GM12873 (cell line): ENCODE results near the gene POLR3E.

Experiments used
- TF ChIP-seq, protein P1 (sequence below): IDR thresholded peaks from 2 replicates; pipeline ENCODE4 v1.5.1; 2012; ENCODE audit warnings: low read depth, mild to moderate bottlenecking, moderate library complexity, low read length, control low read depth; ENCODE audit not compliant: insufficient read depth; ENCODE audit errors: missing control alignments

Gene POLR3E

DNA sequence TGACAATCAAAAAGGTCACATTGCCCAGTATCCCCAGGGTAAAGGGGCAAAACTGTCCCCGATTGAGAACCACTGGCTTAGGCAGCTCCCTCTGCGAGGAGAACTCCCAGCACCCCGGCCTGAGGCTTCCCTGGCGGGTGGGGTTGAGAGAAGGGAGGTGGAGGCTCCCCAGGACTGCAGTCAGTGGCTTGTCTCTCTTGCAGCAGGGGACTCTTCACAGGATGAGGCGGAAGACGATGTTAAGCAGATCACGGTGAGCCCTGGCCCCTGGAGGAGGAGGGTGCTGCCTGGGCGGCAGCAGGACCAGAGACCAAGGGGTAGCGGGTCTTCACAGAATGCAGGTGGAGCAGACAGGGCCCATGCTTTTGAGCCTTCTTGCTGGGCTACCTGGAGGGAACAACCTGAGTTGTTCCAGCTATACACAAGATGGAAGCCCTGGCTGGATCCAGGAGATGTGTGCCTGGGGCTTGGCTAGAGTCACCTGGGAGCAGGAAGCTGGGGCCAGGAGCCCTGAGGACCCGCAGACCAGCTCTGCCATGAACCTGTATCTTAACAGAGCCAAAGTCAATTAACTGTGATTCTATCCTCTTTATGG is 16.8 kb downstream of the POLR3E start:
- TF ChIP-seq, protein P1, sequence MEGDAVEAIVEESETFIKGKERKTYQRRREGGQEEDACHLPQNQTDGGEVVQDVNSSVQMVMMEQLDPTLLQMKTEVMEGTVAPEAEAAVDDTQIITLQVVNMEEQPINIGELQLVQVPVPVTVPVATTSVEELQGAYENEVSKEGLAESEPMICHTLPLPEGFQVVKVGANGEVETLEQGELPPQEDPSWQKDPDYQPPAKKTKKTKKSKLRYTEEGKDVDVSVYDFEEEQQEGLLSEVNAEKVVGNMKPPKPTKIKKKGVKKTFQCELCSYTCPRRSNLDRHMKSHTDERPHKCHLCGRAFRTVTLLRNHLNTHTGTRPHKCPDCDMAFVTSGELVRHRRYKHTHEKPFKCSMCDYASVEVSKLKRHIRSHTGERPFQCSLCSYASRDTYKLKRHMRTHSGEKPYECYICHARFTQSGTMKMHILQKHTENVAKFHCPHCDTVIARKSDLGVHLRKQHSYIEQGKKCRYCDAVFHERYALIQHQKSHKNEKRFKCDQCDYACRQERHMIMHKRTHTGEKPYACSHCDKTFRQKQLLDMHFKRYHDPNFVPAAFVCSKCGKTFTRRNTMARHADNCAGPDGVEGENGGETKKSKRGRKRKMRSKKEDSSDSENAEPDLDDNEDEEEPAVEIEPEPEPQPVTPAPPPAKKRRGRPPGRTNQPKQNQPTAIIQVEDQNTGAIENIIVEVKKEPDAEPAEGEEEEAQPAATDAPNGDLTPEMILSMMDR = no peak

DNA sequence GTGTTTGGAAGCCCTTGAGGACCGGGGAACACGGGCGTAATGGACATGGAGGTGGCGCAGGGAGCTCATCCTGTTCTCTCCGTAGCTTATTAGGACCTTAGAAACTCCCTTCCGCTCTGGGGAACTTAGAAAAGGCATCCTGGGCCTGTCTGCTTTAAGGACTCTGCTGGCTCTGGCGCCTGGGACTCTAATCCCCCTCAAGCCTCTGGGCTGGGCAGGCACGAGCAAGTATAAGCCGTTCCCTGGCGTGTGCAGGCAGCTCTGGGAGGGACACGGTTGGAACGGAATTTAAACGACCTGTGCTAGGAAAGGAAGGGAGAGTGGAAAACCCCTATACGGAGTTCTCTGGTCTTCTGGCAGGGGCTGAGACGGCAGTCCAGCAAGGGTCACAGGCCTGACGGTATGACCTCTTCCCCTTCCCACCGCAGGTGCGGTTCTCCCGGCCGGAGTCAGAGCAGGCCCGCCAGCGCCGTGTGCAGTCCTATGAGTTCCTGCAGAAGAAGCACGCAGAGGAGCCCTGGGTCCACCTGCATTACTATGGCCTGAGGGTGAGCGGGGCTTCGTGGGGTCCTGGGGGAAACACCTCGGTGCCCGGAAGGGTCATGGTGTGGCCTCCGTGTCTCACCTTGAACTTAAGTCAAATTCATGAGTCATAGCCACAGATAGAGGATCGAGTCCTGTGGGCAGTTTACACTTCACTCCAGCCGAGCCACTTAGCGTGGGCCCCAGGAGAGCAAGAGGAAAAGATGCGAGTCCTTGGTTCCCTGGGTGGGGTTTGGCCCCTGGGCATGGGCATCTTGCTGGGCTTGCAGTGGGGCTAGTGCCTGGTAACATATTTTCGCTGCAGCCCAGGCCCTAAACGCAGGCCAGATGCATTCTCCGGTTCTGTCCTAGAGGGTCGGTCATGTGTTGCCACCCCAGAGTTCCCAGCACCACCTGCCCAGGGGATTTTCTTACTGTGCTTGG is 17.7 kb downstream of the POLR3E start:
- TF ChIP-seq, protein P1 = no peak

DNA sequence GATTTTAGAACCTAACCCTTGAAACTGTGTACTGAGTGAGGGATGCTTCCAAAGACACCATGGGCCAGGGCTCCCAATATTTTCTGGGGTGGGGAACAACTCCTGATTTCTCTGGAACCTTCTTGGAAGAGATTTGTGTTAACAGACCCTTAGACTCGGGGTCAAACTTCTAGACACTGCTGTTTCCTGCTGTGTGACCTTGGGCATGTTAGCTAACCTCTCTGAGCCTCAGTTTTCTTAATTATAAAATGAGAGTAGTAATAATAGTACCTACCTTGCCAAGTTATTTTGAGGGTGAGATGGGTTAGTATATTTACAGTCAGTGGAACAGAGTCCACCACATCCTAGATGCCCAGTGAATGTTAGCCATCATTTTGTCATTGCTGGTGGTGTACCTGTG is 18.8 kb downstream of the POLR3E start:
- TF ChIP-seq, protein P1 = no peak

DNA sequence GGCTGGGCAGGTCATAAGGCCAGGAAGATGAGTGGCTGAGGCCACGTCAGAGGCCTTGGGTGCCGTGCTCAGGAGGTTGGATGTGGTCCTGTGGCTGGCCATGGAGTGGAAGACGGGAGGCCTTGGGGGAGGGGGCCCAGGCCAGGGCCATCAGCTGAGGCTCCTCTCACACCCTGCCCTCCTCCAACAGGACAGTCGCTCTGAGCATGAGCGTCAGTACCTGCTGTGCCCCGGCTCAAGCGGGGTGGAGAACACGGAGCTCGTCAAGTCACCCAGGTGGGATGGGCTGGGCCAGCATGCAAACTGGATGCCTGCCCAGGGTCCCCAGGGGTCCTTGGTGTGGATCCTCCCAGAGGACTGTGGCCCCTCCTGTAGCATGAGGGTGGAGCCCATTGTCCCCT is 19.2 kb downstream of the POLR3E start:
- TF ChIP-seq, protein P1 = no peak

DNA sequence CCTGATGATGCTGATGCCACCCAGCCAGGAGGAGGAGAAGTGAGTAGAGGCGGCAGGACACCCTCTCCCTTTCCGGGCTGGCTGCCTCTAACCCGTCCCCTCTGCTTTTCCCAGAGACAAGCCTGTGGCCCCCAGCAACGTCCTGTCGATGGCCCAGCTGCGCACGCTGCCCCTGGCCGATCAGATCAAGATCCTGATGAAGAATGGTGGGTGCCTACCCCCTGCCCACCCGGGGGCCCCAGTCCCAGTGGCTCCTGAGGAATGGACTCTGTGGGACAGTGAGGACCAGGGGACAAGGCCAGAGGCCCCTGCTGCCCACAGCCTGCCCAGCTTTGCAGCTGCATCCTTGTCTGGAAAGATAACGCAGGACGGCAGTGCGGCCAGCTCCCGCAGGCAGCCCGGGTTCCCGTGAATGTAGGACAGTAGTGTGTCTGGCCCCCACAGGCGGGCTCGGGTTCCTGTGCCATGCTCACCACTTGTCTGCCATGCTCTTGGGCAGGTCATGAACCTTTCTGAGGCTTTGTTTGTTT is 19.9 kb downstream of the POLR3E start:
- TF ChIP-seq, protein P1 = no peak

DNA sequence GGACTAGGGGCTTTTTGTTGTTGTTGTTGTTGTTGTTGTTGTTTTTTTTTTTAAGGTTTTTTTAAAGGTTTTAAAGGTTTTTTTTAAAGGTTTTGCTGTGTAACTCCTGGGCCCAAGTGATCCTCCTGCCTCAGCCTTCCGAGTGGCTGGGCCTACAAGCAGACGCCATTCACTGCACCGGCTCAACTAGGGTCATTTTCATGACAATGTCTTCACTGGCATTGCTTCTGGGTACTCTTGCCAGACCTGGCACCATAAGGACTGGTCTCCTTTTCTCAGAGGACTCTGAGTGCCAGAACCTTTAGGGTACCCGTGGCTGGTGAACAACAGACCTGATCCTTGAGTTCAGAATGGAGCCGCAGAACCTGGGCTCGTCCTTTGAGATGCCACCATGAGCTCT is 20.4 kb downstream of the POLR3E start:
- TF ChIP-seq, protein P1 = no peak

DNA sequence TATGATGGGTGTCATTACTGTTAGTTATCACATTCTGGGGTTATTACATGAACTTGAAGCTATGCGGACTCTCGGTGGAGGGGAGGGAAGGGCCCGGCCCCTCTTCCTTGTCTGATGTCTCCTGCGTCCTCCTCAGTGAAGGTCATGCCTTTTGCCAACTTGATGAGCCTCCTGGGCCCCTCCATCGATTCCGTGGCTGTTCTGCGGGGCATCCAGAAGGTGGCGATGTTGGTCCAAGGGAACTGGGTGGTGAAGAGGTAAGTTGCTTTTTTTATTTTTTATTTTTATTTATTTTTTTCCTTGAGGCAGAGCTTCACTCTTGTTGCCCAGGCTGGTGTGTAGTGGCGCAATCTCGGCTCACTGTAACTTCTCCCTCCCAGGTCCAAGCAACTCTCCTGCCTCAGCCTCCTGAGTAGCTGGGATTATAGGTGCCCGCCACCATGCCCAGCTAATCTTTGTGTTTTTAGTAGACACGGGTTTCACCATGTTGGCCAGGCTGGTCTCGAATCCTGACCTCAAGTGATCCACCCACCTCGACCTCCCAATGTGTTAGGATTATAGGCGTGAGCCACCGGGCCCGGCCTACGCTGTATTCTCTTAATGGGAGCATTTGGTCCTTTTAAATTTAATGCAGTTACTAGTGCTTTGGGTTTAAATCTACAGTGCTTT is 21.6 kb downstream of the POLR3E start:
- TF ChIP-seq, protein P1 = peak; percentile 67
